NCI-H146 treated with DMSO at 0.1 percent for 48 hours (cell line): ENCODE results near the gene CCDC88C.
A peak's percentile ranks its signal among the peaks of the same experiment; 100 is the strongest.

Experiments
- DNase-seq: peaks from one replicate; lab custom pipeline; 2025; ENCODE audit not compliant: unreplicated experiment; lab: John Stamatoyannopoulos, UW

CCDC88C gene

DNA sequence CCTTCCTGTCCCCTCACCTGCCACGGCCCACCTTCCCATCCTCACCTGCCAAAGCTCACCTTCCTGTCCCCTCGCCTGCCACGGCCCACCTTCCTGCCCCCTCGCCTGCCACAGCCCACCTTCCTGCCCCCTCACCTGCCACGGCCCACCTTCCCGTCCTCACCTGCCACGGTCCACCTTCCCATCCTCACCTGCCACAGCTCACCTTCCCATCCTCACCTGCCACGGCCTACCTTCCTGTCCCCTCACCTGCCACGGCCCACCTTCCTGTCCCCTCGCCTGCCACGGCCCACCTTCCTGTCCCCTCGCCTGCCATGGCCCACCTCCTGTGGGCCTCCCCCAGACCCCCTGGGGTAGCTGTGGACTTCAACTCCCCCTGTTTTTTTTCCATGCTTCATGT lies 124.3 kb downstream of the CCDC88C start:
- no peak for DNase-seq

- DNase-seq, result no peak
Observed at GRCh38 chr14:91292491-91292890, 125.1 kb downstream of the CCDC88C start.

DNA sequence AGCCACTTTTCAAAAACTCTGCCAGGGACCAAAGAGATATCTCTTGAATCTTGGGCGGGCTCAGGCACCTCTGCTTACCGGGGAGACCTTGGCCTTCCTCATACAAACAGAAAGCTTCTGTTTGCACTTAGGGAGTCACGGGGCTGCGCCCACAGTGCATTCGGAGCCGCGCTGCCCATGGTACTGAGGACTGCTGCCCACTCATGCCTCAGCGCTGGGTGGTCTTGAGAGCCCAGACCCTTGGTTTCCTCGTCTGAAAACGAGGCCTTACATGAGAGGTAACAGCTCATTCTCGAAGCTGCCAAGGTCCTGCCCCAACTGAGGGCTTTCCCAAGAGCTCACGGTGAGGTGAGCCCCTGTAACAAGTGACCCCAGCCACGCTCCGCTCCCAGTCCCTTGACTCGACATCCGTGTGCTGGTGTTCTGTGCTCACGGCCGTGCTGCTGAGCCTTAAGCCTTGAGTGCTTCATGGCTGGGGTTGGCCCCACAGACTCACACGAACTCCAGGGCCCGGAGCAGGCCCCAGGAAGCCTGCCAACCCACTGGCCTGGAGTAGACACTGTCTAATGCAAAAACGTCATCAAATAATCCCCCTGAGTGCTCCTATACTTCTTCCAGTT lies 125.7 kb downstream of the CCDC88C start:
- DNase-seq, result no peak

DNA sequence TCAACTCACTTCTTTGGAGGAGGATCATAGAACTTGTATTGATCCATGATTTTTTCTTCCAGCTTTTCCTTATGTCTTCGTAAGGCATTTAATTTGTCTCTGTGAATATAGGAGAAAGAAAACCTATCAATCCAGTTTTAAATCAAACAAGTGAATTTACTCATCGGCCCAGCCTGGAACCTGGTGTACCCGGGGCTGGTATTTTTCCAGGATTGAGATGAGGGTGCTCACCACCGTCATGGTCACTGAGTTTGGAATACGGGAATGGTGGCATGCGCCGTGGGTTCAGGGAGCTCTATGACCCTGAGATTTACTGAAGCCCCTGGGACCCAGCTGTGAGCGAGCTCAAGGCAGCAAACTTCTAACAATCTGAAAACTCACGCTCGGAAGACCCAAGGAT lies 126.6 kb downstream of the CCDC88C start:
- DNase-seq, result no peak

- no peak for DNase-seq
Observed at GRCh38 chr14:91289464-91289863, 128.2 kb downstream of the CCDC88C start.

DNA sequence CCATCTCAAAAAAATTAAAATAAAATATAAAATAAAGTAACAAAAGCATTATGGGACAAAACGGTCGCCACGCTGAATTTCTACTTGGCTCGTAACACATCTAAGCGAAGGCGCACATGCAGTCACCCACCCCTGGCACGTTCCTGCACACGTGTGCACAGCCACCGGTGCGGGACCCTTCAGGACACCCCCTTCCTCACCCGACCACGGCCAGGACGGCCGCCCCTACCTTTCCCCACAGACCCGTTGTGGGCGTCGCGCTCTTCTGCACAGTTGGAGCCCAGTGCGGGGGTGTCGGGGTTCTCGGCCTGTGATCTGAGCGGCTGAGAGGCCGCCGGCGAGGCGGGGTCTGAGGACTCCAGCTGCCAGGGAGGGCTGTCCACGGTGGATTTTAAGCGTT lies 128.7 kb downstream of the CCDC88C start:
- no peak for DNase-seq

DNA sequence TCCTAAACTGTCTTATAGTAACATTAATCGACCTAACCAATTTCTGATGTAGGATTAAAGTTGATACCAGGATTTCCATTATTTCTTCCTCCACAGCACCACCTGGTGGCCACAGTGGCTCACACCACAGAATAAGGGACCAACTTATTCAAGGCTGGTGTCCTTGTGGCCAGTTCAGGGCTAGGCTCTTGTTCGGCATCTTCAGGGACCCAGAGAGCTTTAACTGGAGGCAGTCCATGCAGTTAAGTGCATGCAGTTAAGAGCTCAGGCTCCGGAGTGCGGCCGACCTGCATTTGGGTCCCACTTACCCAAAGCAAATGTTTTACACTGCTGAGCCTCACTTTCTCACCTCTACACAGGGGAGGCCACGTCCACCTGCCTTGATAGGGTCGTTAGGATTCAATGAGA lies 131.1 kb downstream of the CCDC88C start:
- DNase-seq, result peak; percentile 12

GRCh38 chr14:91284791-91285548 lies 132.7 kb downstream of the CCDC88C start:
- no peak for DNase-seq

- DNase-seq, result no peak
Observed at GRCh38 chr14:91284146-91284790, 133.4 kb downstream of the CCDC88C start.

GRCh38 chr14:91283666-91284065 lies 134.0 kb downstream of the CCDC88C start:
- DNase-seq, result no peak

GRCh38 chr14:91282954-91283645 lies 134.5 kb downstream of the CCDC88C start:
- no peak for DNase-seq

DNA sequence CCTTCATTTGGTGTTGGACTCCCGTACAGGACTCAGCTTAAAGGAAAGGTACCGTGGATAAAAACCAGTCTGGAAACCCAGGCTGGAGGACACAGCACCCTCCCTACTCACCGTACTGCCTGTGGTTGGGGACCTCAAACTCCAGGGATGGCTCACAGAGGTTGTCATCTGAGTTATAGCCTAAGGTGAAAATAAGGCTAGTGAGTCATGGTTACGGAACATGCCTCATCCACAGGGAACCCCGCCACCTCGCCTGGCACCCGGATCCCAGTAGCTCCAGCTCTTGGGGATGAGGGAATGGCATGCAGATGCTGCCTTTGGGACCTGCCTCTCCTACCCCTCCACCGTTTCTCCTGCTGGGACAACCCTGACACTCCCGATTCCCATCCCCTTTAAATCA lies 136.3 kb downstream of the CCDC88C start:
- no peak for DNase-seq

- peak; percentile 30 for DNase-seq
Observed at GRCh38 chr14:91280129-91280528, 137.5 kb downstream of the CCDC88C start.

- no peak for DNase-seq
Observed at GRCh38 chr14:91279354-91279753, 138.3 kb downstream of the CCDC88C start.

- no peak for DNase-seq
Observed at GRCh38 chr14:91278383-91278715, 139.3 kb downstream of the CCDC88C start.

GRCh38 chr14:91277546-91278382 lies 139.9 kb downstream of the CCDC88C start:
- no peak for DNase-seq

GRCh38 chr14:91274796-91275195 lies 142.8 kb downstream of the CCDC88C start:
- no peak for DNase-seq

DNA sequence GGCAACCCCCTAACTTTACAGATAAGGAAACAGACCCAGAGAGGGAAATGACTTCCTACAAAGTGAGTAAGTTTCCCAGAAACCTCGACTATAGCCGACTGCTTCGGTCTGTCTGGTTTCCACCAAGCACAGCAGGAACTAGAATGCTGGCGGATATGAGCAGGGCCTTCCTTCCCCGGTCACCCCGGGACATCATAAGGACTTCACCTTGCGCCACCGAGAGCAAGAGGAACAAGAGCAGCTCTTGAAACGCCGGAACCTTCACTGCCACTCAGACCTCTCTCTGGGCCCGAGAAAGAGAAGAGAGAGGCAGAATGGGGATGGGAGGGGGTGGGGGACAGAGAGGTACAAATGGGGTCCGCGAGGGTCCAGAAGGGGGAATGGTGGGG lies 143.7 kb downstream of the CCDC88C start:
- no peak for DNase-seq

DNA sequence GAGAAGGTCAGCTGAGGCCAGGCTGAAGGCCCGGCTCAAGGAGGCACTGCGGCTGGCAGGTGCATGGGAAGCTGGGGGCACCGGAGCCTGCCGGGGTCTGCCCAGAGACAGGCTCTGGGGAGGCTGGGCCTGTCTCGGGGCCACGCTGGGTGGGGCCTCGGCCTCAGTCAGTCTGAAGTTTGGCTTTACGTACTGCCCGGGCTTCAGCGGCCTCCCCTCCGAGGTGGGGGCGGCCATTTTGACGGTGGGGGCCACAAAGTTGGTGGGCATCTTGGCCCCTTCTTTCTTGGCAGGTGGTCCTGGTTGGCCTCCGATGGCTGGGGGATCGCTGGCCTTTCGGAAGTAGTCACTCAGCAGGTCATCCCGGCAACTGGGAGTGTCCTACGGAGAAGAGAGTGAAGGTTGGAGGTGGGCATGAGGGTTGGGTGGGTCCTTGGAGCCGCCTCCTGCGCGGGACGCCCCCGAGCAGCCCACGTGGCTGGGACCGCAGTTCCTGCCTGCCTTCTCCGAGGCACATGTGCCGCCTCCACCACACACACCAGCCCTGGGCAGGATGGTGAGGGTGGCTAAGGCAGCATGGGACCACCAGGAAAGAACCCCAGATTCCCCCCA lies 144.2 kb downstream of the CCDC88C start:
- DNase-seq, result no peak
